ENCODE data around the gene RHNO1.
A peak's percentile ranks its signal among the peaks of the same experiment; 100 is the strongest.
"Not testable (repeated sequence)": the region's sequence is repeated elsewhere in the genome, so short reads cannot be mapped to it uniquely, and the experiment has no call there.

Gene RHNO1

GRCh38 chr12:2858944-2859421, 18.0 kb upstream of the RHNO1 start:
- DNase-seq: no peak

GRCh38 chr12:2860170-2860569, 16.9 kb upstream of the RHNO1 start:
- DNase-seq: no peak

GRCh38 chr12:2862876-2863275, 14.1 kb upstream of the RHNO1 start:
- DNase-seq: no peak

- DNase-seq: not testable (repeated sequence)
Measured at GRCh38 chr12:2863402-2863801, 13.6 kb upstream of the RHNO1 start.

- no peak for DNase-seq
Measured at GRCh38 chr12:2864198-2864597, 12.8 kb upstream of the RHNO1 start.

GRCh38 chr12:2868986-2869632, 7.9 kb upstream of the RHNO1 start:
- not testable (repeated sequence) for DNase-seq

- no peak for DNase-seq
Measured at GRCh38 chr12:2876431-2877046, 484 bp upstream of the RHNO1 start.

- no peak for DNase-seq
Measured at GRCh38 chr12:2877953-2878732, 1.1 kb downstream of the RHNO1 start.

- no peak for DNase-seq
Measured at GRCh38 chr12:2879853-2880252, 2.8 kb downstream of the RHNO1 start.

- DNase-seq: no peak
Measured at GRCh38 chr12:2884810-2885209, 7.8 kb downstream of the RHNO1 start.

- no peak for DNase-seq
Measured at GRCh38 chr12:2886768-2887450, 9.9 kb downstream of the RHNO1 start.

- DNase-seq: no peak
Measured at GRCh38 chr12:2890001-2890387, 13.0 kb downstream of the RHNO1 start.

GRCh38 chr12:2890388-2891239, 13.6 kb downstream of the RHNO1 start, which contains the start of gene TULP3:
TSS of gene TULP3 (plus strand) at chr12:2890891. CDS start at chr12:2890948, 57 bp downstream.
- DNase-seq: peak; percentile 98

GRCh38 chr12:2891240-2892053, 14.4 kb downstream of the RHNO1 start:
- peak; percentile 20 for DNase-seq

- DNase-seq: no peak
Measured at GRCh38 chr12:2892246-2892645, 15.2 kb downstream of the RHNO1 start.

- no peak for DNase-seq
Measured at GRCh38 chr12:2893007-2893406, 16.0 kb downstream of the RHNO1 start.

GRCh38 chr12:2895051-2895451, 18.0 kb downstream of the RHNO1 start:
- DNase-seq: no peak

- DNase-seq: no peak
Measured at GRCh38 chr12:2895511-2895910, 18.5 kb downstream of the RHNO1 start.

GRCh38 chr12:2897418-2897817, 20.4 kb downstream of the RHNO1 start:
- no peak for DNase-seq

- no peak for DNase-seq
Measured at GRCh38 chr12:2900642-2901041, 23.6 kb downstream of the RHNO1 start.

- DNase-seq: no peak
Measured at GRCh38 chr12:2902272-2902880, 25.4 kb downstream of the RHNO1 start.

All from activated CD4-positive, alpha-beta T cell treated with anti-CD3 and anti-CD28 coated beads for 1 hour (primary cell).